Adrenal gland (tissue), 5 donors: ENCODE results near the gene INF2.

Experiments
- POLR2A ChIP-seq, 2 donors: fragments of 450-650 bp; IDR thresholded peaks; one replicate each; pipeline ENCODE4 v1.6.1; 2017; ENCODE audit warnings: antibody characterized with exemption in 2 of 2, mild to moderate bottlenecking in 2 of 2, moderate library complexity in 1 of 2
- TF ChIP-seq, protein P1 (sequence below), 6 experiments: fragments of 450-650 bp in 4 of 6; fragments of 200-600 bp in 2 of 6; sonication (generic) in 1 of 6; IDR thresholded peaks; 1 replicate in 5 of 6; 2 replicates in 1 of 6; pipeline versions ENCODE4 v1.5.1 to v1.8.0; 2016 to 2021; ENCODE audit warnings: antibody characterized with exemption in 6 of 6, mild to moderate bottlenecking in 2 of 6, moderate library complexity in 1 of 6
- donor health status: DM: no; HTN: no; CAD: no.

- TF ChIP-seq, protein P1, sequence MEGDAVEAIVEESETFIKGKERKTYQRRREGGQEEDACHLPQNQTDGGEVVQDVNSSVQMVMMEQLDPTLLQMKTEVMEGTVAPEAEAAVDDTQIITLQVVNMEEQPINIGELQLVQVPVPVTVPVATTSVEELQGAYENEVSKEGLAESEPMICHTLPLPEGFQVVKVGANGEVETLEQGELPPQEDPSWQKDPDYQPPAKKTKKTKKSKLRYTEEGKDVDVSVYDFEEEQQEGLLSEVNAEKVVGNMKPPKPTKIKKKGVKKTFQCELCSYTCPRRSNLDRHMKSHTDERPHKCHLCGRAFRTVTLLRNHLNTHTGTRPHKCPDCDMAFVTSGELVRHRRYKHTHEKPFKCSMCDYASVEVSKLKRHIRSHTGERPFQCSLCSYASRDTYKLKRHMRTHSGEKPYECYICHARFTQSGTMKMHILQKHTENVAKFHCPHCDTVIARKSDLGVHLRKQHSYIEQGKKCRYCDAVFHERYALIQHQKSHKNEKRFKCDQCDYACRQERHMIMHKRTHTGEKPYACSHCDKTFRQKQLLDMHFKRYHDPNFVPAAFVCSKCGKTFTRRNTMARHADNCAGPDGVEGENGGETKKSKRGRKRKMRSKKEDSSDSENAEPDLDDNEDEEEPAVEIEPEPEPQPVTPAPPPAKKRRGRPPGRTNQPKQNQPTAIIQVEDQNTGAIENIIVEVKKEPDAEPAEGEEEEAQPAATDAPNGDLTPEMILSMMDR (IDR thresholded peaks at IDR 0.05), result no peak
- TF ChIP-seq POLR2A (IDR thresholded peaks at IDR 0.05), result no peak
Observed at GRCh38 chr14:104739026-104739425, 49.6 kb downstream of the INF2 start.
